Memory B cell (primary cell): ENCODE data around the gene MAGI1.
"Not testable (repeated sequence)": the region's sequence is repeated elsewhere in the genome, so short reads cannot be mapped to it uniquely, and the experiment has no call there.

Experiments
- ATAC-seq: fragments of 150-1000 bp; cut with Tn5 transposase; 2 replicates; pipeline ENCODE4 v1.10.0; 2021; ENCODE audit warnings: low read depth, mild to moderate bottlenecking, moderate library complexity
- DNase-seq, 2 donors: peaks; one replicate each; pipeline ENCODE4 v3.0.0; 2022; ENCODE audit warnings: low spot score in 2 of 2
- H3K27ac Mint-ChIP-seq: one replicate; pipeline ENCODE4 v1.8.0; 2022; ENCODE audit warnings: mild to moderate bottlenecking, moderate library complexity, mixed read lengths
- H3K27me3 Mint-ChIP-seq: one replicate; pipeline ENCODE4 v1.8.0; 2022; ENCODE audit warnings: mixed read lengths
- H3K36me3 Mint-ChIP-seq: one replicate; pipeline ENCODE4 v1.8.0; 2022; ENCODE audit warnings: mild to moderate bottlenecking, mixed read lengths
- H3K4me1 Mint-ChIP-seq: one replicate; pipeline ENCODE4 v1.8.0; 2022; ENCODE audit warnings: mixed read lengths
- H3K4me3 Mint-ChIP-seq: one replicate; pipeline ENCODE4 v1.8.0; 2022; ENCODE audit warnings: mild to moderate bottlenecking, moderate library complexity, mixed read lengths
- H3K9me3 Mint-ChIP-seq: one replicate; pipeline ENCODE4 v1.8.0; 2022; ENCODE audit warnings: mixed read lengths

MAGI1 gene

DNA sequence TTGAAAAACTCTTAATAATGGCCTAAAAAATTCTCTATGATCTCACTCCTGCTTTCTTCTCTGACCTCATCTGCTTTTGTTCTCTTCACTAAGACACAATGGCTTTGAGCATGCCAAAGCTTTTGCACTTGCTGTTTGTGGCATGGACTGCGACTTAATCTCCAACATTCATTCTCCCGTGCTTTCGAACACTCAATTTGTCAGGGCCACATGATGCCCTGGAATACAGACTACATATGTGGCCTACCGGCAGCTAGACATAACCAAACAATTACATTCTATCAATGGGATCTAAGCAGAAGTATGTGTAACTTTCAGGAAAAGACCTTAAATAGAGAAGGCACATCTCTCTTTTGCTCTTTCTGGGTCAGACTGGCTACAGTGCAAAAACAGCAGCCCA is 506.5 kb downstream of the MAGI1 start:
- no peak for ATAC-seq
- no peaks in the 10 kb centered on the region for H3K27me3 Mint-ChIP-seq
- no peaks in the 10 kb centered on the region for H3K36me3 Mint-ChIP-seq
- no peak overlapping the region for H3K4me3 Mint-ChIP-seq
- H3K9me3 Mint-ChIP-seq, result peaks cover 2% of the 10 kb centered on the region
- no peaks in the 10 kb centered on the region for H3K4me1 Mint-ChIP-seq
- DNase-seq, result no peak
- H3K27ac Mint-ChIP-seq, result no peak overlapping the region

DNA sequence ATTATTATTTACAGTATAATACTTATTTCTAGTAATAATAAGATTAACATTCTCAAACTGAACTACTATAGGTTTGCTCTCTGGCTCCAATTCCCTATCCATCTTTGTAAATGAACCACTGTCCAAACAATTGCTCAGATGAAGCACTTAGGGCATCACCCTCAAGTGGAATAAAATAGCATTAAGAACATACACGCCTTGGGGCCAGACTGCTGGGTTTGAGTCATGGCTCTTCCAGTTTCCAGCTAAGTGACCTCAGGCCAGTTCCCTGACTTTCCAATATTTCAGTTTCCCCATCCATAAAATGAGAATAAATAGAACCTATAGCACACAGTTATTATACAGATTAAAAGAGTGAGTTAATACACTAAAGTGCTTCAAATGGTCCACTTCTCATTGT is 507.2 kb downstream of the MAGI1 start:
- ATAC-seq (no peak), DNase-seq (no peak)
- H3K4me3 Mint-ChIP-seq, result no peak overlapping the region
- H3K27ac Mint-ChIP-seq, result no peak overlapping the region
- H3K27me3 Mint-ChIP-seq, result no peaks in the 10 kb centered on the region
- H3K36me3 Mint-ChIP-seq, result no peaks in the 10 kb centered on the region
- peaks cover 2% of the 10 kb centered on the region for H3K9me3 Mint-ChIP-seq
- no peaks in the 10 kb centered on the region for H3K4me1 Mint-ChIP-seq

DNA sequence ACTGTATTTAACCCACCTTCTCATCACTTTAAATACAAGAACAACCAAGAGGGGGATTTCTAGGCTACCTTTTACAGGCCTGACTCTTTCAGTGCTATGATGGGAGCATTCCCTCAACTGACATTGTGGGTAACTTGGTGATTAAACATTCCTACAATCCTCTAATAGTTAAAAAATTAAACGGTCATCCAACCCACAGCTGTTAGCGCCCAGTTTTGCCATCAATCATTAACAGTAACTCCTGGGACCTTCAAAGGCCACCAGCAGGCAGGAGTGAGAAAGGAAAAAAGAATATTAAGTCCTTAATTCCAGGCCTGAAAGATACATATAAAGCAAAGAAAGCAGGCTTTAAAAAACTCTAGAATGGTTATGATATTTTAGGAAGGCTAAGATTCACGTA is 512.1 kb downstream of the MAGI1 start:
- Mint-ChIP-seq H3K27ac (no peak overlapping the region), H3K36me3 (no peaks in the 10 kb centered on the region), H3K27me3 (no peaks in the 10 kb centered on the region), H3K4me1 (no peaks in the 10 kb centered on the region), H3K4me3 (no peak overlapping the region), H3K9me3 (no peaks in the 10 kb centered on the region)
- DNase-seq (no peak), ATAC-seq (no peak)

DNA sequence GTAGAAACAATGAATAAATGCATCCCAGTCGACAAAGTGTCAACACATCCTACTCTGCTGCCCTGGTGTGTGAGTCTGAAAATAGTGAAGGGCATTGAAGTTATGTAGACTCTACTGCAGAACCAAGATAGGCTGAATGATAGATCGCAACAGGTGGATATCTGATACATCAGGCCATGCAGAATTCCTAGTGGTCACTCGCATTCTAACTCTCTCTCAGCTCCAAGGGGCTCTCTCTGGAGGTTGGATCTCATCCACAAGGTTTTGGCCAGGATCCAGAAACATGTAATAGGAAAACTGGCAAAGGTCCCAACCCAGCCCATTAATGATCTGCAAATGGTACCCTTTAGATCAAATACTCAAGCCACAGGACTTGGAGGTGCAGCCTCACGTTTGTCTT is 514.1 kb downstream of the MAGI1 start:
- Mint-ChIP-seq H3K36me3 (no peaks in the 10 kb centered on the region), H3K4me3 (no peak overlapping the region), H3K27me3 (no peaks in the 10 kb centered on the region), H3K9me3 (no peaks in the 10 kb centered on the region), H3K4me1 (no peaks in the 10 kb centered on the region), H3K27ac (no peak overlapping the region)
- no peak for ATAC-seq
- DNase-seq, result no peak

DNA sequence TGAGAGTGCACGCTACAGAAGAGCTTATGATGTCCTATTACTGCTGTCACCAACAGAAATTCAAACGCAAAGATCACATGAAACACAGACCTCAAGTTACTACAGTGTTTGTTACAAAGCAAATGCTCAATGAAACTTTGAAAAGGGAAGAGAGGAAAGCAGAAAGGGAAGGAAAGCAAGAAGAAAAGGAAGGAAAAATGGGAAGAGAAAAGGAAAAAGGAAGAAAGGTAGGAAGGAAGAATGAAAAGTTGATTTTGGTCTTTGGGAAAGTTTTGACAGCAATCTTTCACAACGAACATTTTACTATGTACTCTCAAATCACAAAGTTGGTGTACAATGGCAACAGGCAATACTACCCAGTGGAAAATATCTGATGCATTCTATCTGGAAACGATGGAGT is 514.8 kb downstream of the MAGI1 start:
- no peaks in the 10 kb centered on the region for H3K27me3 Mint-ChIP-seq
- H3K27ac Mint-ChIP-seq, result no peak overlapping the region
- no peak for DNase-seq
- no peaks in the 10 kb centered on the region for H3K4me1 Mint-ChIP-seq
- H3K4me3 Mint-ChIP-seq, result no peak overlapping the region
- no peaks in the 10 kb centered on the region for H3K9me3 Mint-ChIP-seq
- ATAC-seq, result no peak
- no peaks in the 10 kb centered on the region for H3K36me3 Mint-ChIP-seq

- Mint-ChIP-seq H3K27me3 (no peaks in the 10 kb centered on the region), H3K27ac (no peak overlapping the region), H3K9me3 (peaks cover 5% of the 10 kb centered on the region), H3K36me3 (no peaks in the 10 kb centered on the region), H3K4me3 (no peak overlapping the region), H3K4me1 (no peaks in the 10 kb centered on the region)
- DNase-seq (no peak), ATAC-seq (no peak)
Observed at GRCh38 chr3:65521032-65521431, 517.7 kb downstream of the MAGI1 start.

DNA sequence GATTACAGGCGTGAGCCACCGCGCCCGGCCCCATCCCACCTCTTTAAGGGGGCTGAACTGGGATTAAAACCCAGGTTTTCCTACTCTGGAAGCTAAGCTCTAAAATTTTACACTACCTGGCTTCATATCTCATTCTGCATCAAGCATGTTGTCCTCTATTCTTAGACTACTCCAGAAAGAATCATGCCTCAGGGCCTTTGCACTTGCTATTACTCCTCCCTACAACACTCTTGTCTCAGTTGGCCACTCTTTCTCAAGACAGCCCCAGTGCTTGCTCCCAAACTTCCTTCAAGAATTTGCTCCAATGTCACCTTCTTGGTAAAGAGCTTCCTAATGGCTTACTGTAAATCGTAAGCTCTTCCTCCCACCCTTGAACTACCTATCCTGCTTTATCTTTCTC is 521.7 kb downstream of the MAGI1 start:
- H3K4me3 Mint-ChIP-seq, result no peak overlapping the region
- no peak for DNase-seq
- H3K27me3 Mint-ChIP-seq, result no peaks in the 10 kb centered on the region
- no peaks in the 10 kb centered on the region for H3K36me3 Mint-ChIP-seq
- ATAC-seq, result no peak
- no peaks in the 10 kb centered on the region for H3K4me1 Mint-ChIP-seq
- H3K9me3 Mint-ChIP-seq, result peaks cover 5% of the 10 kb centered on the region
- H3K27ac Mint-ChIP-seq, result no peak overlapping the region

- not testable (repeated sequence) for H3K4me1 Mint-ChIP-seq, H3K27me3 Mint-ChIP-seq, H3K9me3 Mint-ChIP-seq, ATAC-seq, DNase-seq, H3K36me3 Mint-ChIP-seq, H3K27ac Mint-ChIP-seq, H3K4me3 Mint-ChIP-seq
Observed at GRCh38 chr3:65514317-65514716, 524.4 kb downstream of the MAGI1 start.

DNA sequence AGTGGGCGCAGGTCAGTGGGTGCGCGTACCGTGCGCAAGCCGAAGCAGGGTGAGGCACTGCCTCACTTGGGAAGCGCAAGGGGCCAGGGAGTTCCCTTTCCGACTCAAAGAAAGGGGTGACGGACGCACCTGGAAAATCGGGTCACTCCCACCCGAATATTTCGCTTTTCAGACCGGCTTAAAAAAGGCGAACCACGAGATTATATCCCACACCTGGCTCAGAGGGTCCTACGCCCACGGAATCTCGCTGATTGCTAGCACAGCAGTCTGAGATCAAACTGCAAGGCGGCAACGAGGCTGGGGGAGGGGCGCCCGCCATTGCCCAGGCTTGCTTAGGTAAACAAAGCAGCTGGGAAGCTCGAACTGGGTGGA is 529.3 kb downstream of the MAGI1 start:
- not testable (repeated sequence) for H3K9me3 Mint-ChIP-seq, H3K27me3 Mint-ChIP-seq, H3K36me3 Mint-ChIP-seq, ATAC-seq, H3K27ac Mint-ChIP-seq, H3K4me1 Mint-ChIP-seq, DNase-seq, H3K4me3 Mint-ChIP-seq

- ATAC-seq, result no peak
- H3K27me3 Mint-ChIP-seq, result no peaks in the 10 kb centered on the region
- H3K27ac Mint-ChIP-seq, result no peak overlapping the region
- DNase-seq, result no peak
- H3K4me1 Mint-ChIP-seq, result no peaks in the 10 kb centered on the region
- peaks cover 1% of the 10 kb centered on the region for H3K9me3 Mint-ChIP-seq
- H3K36me3 Mint-ChIP-seq, result no peaks in the 10 kb centered on the region
- no peak overlapping the region for H3K4me3 Mint-ChIP-seq
Observed at GRCh38 chr3:65508750-65509422, 529.8 kb downstream of the MAGI1 start.

GRCh38 chr3:65507437-65507836 is 531.3 kb downstream of the MAGI1 start:
- H3K27me3 Mint-ChIP-seq, result no peaks in the 10 kb centered on the region
- H3K27ac Mint-ChIP-seq, result no peak overlapping the region
- DNase-seq (no peak), ATAC-seq (no peak)
- no peak overlapping the region for H3K4me3 Mint-ChIP-seq
- H3K36me3 Mint-ChIP-seq, result no peaks in the 10 kb centered on the region
- H3K9me3 Mint-ChIP-seq, result peaks cover 3% of the 10 kb centered on the region
- H3K4me1 Mint-ChIP-seq, result no peaks in the 10 kb centered on the region

- H3K9me3 Mint-ChIP-seq, result peaks cover 3% of the 10 kb centered on the region
- H3K27me3 Mint-ChIP-seq, result no peaks in the 10 kb centered on the region
- ATAC-seq (no peak), DNase-seq (no peak)
- no peak overlapping the region for H3K4me3 Mint-ChIP-seq
- no peaks in the 10 kb centered on the region for H3K4me1 Mint-ChIP-seq
- no peak overlapping the region for H3K27ac Mint-ChIP-seq
- no peaks in the 10 kb centered on the region for H3K36me3 Mint-ChIP-seq
Observed at GRCh38 chr3:65503776-65504175, 534.9 kb downstream of the MAGI1 start.

DNA sequence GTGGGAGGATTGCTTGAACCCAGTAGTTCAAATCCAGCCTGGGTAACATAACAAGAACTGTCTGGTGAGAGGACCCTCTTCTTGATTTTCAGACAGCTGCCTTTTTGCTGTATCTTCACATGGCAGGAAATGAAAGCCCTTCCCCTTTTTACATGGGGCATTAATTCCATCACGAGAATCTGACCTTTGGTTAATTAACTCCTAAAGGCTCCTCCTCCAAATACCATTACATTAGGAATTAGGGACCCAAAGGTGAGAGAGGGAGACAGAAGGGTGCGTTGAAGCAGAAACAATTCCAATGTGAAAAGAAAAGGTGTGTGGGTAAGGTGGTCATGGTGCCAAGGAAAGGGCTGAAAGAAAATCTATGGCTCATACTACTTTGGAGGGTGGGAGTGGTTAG is 536.2 kb downstream of the MAGI1 start:
- no peaks in the 10 kb centered on the region for H3K4me1 Mint-ChIP-seq
- H3K27me3 Mint-ChIP-seq, result no peaks in the 10 kb centered on the region
- H3K9me3 Mint-ChIP-seq, result peaks cover 3% of the 10 kb centered on the region
- no peak overlapping the region for H3K27ac Mint-ChIP-seq
- no peak overlapping the region for H3K4me3 Mint-ChIP-seq
- ATAC-seq, result no peak
- no peaks in the 10 kb centered on the region for H3K36me3 Mint-ChIP-seq
- DNase-seq, result no peak

DNA sequence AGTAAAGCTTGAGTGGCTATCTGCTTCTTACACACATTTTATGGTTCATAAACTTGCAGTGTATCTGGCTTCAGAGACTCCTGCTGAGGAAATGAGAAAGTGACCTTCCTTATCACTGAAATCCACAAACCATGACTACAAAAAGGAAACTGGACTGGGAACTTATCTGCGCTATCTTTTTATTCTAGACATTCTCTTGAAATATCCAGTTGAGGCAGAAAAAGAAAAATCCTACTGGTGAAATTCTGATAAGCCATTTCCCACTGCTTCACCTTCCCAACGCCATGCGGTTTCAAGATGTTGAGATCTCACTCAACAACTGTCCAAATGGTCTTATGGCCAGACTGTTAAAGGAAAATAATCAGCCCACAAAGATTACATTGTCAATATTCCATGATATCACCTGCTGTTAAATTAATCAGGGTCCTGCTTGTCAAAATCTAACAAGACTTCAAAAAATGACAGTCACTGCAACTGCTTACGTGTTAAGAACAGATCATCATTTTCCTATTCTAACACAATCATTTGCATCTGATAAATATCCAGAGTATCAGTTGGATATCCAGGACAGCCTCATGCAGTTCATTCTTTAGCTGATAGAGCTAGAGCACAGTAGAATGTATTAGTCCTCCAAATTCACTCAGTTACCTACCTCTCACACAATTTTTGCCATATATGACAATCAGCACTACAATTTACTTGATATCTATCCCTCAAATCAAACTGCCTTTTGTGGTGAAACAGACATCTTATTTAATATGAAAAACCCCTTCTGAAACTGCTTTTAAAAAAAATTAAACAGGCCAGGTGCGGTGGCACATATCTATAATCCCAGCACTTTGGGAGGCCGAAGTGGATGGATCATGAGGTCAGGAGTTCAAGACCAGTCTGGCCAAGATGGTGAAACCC is 538.1 kb downstream of the MAGI1 start:
- Mint-ChIP-seq H3K27ac (no peak overlapping the region), H3K4me1 (no peaks in the 10 kb centered on the region), H3K27me3 (no peaks in the 10 kb centered on the region), H3K4me3 (no peak overlapping the region), H3K36me3 (no peaks in the 10 kb centered on the region), H3K9me3 (peaks cover 4% of the 10 kb centered on the region)
- DNase-seq, result no peak
- ATAC-seq, result no peak

DNA sequence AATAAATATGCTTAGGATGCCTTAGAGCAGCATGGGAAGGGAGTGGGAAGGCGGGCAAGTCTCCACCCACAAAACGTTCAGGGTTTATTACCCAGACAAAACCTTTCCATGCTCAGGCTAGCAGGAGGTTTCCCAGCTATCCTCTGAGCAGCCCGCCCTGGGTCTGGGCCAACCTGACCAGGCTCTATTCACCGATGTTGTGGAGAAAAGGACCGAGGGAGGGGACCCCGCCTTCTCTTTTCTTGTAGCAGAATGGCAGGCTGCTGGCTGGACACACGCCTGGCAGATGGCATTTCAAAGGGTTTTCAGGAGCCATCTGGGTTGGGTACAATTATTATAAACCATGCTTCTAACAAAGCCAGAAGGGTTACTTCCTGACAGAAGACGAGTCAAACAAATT is 540.9 kb downstream of the MAGI1 start:
- Mint-ChIP-seq H3K27ac (no peak overlapping the region), H3K4me3 (no peak overlapping the region), H3K4me1 (no peaks in the 10 kb centered on the region), H3K36me3 (no peaks in the 10 kb centered on the region), H3K27me3 (no peaks in the 10 kb centered on the region), H3K9me3 (peaks cover 4% of the 10 kb centered on the region)
- DNase-seq (no peak), ATAC-seq (no peak)
